Kidney epithelial cell (primary cell): ENCODE results near the gene SLX4IP. TPM values are rescaled to one million over a fixed set of nuclear protein-coding genes. Genes with fewer than 3 reads are reported as not detected.

Source experiments
- DNase-seq: peaks from one replicate; pipeline ENCODE4 v3.0.0-alpha.2; 2010; ENCODE audit warnings: low read depth
- H3K27me3 ChIP-seq: 2 replicates; pipeline ENCODE4 v1.6.0; 2011; ENCODE audit warnings: low read length; ENCODE audit not compliant: control insufficient read depth, insufficient read depth
- H3K36me3 ChIP-seq: 2 replicates; pipeline ENCODE4 v1.5.1; 2011; ENCODE audit warnings: low read length; ENCODE audit not compliant: control insufficient read depth, insufficient read depth
- H3K4me3 ChIP-seq: 2 replicates; pipeline ENCODE4 v1.5.1; 2011; ENCODE audit warnings: low read depth, mild to moderate bottlenecking, control low read depth, low read length
- CTCF ChIP-seq: IDR thresholded peaks from 2 replicates; pipeline ENCODE4 v1.5.1; 2011; ENCODE audit warnings: mild to moderate bottlenecking, moderate library complexity, low read length, control low read depth, inconsistent platforms; ENCODE audit not compliant: insufficient read depth, poor library complexity, severe bottlenecking
- total RNA-seq: library from RNA; depleted of rRNA; stranded (reverse); fragments of >200 nt; gene quantifications from 2 replicates; pipeline ENCODE4 v1.2.3, GENCODE V29; 2015

The SLX4IP gene
- total RNA-seq, 1 donor from 2014 or later, result 5.8 TPM

GRCh38 chr20:10573951-10574339 is 138.8 kb downstream of the SLX4IP start:
- no peak for TF ChIP-seq CTCF
- DNase-seq, result no peak
- no peaks in the 10 kb centered on the region for H3K36me3 ChIP-seq
- H3K27me3 ChIP-seq, result no peaks in the 10 kb centered on the region
- no peak overlapping the region for H3K4me3 ChIP-seq

DNA sequence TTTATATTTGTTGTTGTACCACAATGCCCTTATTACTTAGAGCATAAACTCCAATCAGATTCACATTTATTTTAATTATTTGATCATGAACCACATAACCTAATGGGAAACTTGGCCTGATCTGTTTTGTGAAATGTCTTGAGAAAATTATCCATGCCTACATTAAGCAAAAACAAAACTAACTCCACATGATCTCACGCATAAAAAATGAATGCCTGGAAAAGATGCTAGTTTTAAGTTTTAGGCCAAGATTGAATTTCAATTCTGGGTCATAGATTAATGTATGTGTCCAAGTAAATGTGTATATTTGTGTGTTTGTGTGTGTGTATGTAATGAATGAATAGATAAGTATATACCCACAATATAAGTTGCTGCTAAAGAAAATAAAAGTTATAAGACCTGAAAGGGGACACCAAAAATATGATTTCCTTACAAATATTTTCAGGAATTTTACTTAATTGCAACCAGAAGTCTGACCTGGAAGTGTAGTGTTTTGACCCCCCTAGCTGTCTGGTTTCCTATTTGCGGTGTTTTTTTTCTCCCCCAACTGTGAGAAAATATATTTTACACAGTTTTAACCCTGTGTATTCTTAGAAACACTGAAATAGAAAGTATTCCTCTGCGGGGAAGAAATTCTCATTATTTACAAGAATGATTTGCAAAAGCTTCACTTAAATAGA is 141.4 kb downstream of the SLX4IP start:
- no peak for TF ChIP-seq CTCF
- H3K27me3 ChIP-seq, result no peaks in the 10 kb centered on the region
- DNase-seq, result no peak
- H3K36me3 ChIP-seq, result no peaks in the 10 kb centered on the region
- no peak overlapping the region for H3K4me3 ChIP-seq

- H3K36me3 ChIP-seq, result no peaks in the 10 kb centered on the region
- H3K27me3 ChIP-seq, result no peaks in the 10 kb centered on the region
- TF ChIP-seq CTCF, result no peak
- DNase-seq, result no peak
- H3K4me3 ChIP-seq, result no peak overlapping the region
These were observed 142.5 kb downstream of the SLX4IP start for GRCh38 chr20:10577648-10578047.

DNA sequence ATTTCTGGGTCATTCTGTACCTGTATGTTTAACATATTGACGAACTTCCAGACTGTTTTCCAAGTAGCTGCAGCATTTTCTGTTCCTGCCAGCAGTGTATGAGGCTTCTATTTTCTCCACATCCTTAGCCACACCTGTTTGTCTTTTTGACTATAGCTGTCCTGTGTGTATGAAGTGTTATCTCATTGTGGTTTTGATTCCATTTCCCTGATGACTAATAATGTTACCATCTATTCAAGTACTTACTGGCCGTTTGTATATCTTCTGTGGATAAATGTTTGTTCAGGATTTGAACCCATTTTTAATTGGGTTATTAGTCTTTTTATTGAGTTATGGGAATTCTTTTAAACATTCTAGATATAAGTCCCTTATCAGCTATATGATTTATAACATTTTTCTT is 143.5 kb downstream of the SLX4IP start:
- no peaks in the 10 kb centered on the region for H3K27me3 ChIP-seq
- DNase-seq, result no peak
- no peak for TF ChIP-seq CTCF
- H3K36me3 ChIP-seq, result no peaks in the 10 kb centered on the region
- H3K4me3 ChIP-seq, result no peak overlapping the region

DNA sequence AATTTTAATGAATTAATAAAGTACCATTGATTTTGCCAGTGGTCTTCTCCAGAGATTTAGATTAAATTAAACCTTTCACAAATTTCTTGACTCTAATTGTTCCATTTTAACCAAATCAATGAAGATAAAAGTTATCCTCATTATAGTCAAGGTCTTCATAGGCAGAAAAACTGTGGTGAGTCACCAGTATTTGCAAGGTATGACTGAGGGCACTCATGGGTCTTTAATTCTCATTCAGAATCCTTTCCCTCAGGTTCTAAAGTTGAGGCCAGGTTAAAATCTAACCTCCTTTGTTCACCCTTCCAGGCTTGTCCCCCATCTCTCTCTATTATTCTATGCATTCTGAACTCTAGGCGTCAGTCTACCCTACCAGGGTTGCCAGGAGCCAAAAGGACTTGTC is 144.8 kb downstream of the SLX4IP start:
- Histone ChIP-seq H3K27me3 (no peaks in the 10 kb centered on the region), H3K4me3 (no peak overlapping the region), H3K36me3 (no peaks in the 10 kb centered on the region)
- DNase-seq, result no peak
- TF ChIP-seq CTCF, result no peak

DNA sequence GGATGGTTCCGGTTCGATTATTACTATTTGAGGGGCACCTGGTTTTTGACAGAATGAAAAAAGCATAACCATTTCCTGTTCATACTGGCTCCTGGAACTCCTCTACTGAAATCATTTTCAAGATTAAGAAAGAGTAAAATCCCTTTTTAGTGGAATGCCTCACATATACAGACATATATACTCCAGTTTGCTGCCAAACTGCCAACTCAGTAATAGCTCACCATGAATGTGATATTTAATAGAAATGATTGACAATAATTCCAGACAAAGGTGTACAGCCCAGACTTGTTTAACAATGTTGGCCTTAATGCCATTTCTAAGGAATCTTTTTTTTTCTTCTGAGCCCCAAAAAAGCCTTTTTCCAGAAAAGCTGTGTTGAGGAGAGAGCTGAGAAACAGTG is 145.6 kb downstream of the SLX4IP start:
- no peak overlapping the region for H3K4me3 ChIP-seq
- DNase-seq, result no peak
- H3K27me3 ChIP-seq, result no peaks in the 10 kb centered on the region
- H3K36me3 ChIP-seq, result no peaks in the 10 kb centered on the region
- no peak for TF ChIP-seq CTCF
